ENCODE data around the gene BCLAF3. TPM values are rescaled to one million over a fixed set of nuclear protein-coding genes. Genes with fewer than 3 reads are reported as not detected.

The BCLAF3 gene
- polyA plus RNA-seq, 1 donor from 2014 or later, result 2.9 TPM

DNA sequence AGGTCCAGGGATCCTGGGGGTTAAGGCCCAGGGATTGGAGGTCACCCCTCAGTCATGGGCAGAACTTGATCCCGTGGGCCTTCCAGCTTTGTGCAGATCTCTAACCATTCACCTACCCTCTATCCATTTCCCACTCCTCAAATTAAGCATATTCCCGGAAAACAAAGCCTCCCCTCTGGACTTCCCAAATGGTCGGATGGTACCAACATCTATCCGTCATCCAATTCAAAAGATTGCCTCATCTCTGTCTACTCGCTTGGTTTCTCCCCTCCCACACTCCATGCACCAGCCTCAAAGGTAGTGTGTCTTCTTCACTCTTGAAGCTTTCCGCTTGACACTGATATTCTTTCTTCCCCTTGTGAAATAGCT lies 473 bp upstream of the BCLAF3 start:
- H3K9me3 Mint-ChIP-seq, result no peaks in the 10 kb centered on the region

DNA sequence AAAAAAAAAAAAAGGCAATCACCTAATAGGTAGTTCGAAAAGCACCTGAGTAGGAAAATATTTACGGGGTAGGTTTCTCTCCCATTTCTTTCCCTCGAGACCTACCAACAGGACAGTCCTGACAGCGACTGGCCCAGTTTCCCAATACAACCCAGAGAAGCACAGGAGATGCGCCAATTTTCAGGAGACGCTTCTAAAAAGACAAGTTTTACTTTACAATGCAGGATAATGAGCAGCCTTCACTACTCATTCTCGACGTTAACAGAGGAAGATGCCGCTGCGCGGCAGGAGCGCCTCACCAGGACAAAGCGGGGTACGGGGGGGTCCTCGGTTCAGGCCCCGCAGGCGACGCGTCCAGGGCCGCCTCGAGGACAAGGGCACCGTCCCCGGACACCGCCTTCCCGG lies 708 bp downstream of the BCLAF3 start:
- peaks cover 2% of the 10 kb centered on the region for H3K36me3 Mint-ChIP-seq
- no peaks in the 10 kb centered on the region for H3K9me3 Mint-ChIP-seq
- peak overlapping the region; percentile 82 to 95 (median 87) for H3K4me3 Mint-ChIP-seq
- no peaks in the 10 kb centered on the region for H3K27me3 Mint-ChIP-seq
- H3K27ac Mint-ChIP-seq, result peak overlapping the region; percentile 74 to 87 (median 81)
- peaks cover 8 to 19% (median 17%) of the 10 kb centered on the region in 3 donors for H3K4me1 Mint-ChIP-seq

More for the DNA sequence above, 473 bp upstream of the BCLAF3 start:
- Mint-ChIP-seq H3K27me3 (no peaks in the 10 kb centered on the region), H3K27ac (peak overlapping the region; percentile 65 to 95 (median 92)), H3K36me3 (peaks cover 2% of the 10 kb centered on the region), H3K4me3 (peak overlapping the region; percentile 18 to 92 (median 70)), H3K4me1 (peaks cover 7 to 20% (median 16%) of the 10 kb centered on the region in 3 donors)

DNA sequence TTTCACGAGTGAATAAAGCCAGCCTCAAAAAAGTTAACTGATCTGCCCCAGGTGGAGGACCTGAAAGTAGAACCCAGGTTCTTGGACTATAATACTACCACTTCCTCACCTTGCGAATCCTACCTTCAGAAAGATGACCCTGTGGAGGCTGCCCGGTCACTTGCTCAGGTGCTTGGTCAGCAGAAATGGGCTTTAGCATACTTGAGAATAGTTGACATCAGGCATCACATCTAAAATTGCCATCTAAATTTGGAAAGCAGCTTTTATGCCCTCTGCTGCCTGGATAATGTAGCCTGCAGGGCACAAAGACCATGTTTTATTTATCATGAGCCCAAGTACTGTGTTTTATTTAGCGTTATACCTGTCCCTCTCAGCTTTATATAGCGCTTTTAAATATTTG lies 3.0 kb downstream of the BCLAF3 start:
- peaks cover 7 to 15% (median 12%) of the 10 kb centered on the region in 3 donors for H3K4me1 Mint-ChIP-seq
- H3K27ac Mint-ChIP-seq, result no peak overlapping the region
- no peak overlapping the region for H3K4me3 Mint-ChIP-seq

DNA sequence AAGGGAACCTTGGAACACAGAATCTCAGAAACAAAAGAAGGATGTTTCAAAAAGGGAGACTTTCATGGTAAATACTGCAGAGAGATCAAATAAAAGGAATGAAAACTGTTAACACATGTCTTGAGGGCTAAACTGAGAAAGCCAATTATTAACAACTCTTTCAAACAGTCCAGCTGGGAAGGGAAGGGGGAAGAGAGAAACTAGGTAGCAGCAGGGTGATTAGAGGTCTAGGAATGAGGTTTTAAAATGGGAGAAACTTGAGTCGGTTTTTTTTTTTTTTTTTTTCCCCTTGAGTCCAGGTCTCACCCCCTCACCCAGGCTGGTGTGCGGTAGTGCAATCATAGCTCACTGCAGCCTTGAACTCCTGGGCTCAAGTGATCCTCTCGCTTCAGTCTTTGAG lies 4.3 kb downstream of the BCLAF3 start:
- Mint-ChIP-seq H3K27me3 (no peaks in the 10 kb centered on the region), H3K27ac (peak overlapping the region in 1 of 3 donors; percentile 68), H3K4me1 (peaks cover 3 to 16% (median 8%) of the 10 kb centered on the region in 3 donors), H3K4me3 (peak overlapping the region in 1 of 4 donors; percentile 48), H3K9me3 (no peaks in the 10 kb centered on the region), H3K36me3 (peaks cover 2% of the 10 kb centered on the region)

More for the DNA sequence above, 3.0 kb downstream of the BCLAF3 start:
- no peaks in the 10 kb centered on the region for H3K9me3 Mint-ChIP-seq
- H3K27me3 Mint-ChIP-seq, result no peaks in the 10 kb centered on the region
- H3K36me3 Mint-ChIP-seq, result peaks cover 2% of the 10 kb centered on the region

DNA sequence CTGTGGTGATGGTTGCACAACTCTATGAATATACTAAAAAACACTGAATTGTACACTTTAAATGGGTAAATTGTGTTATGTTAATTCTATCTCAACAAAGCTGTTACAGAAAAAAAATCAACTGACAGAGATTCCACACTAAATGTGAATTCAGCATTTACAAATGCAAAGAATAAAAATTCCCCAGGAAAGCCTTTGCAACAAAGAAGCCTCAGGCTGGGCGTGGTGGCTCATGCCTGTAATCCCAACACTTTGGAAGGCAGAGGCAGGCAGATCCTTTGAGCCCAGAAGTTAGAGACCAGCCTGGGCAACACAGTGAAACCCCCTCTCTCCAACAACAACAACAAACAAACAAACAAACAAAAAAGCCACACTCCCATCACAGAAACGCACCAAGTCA lies 8.9 kb downstream of the BCLAF3 start:
- no peak overlapping the region for H3K27ac Mint-ChIP-seq
- no peaks in the 10 kb centered on the region for H3K27me3 Mint-ChIP-seq
- H3K4me1 Mint-ChIP-seq, result peaks cover 5 to 16% (median 6%) of the 10 kb centered on the region in 3 donors
- no peak overlapping the region for H3K4me3 Mint-ChIP-seq
- H3K36me3 Mint-ChIP-seq, result peaks cover 2% of the 10 kb centered on the region
- H3K9me3 Mint-ChIP-seq, result peaks cover 3 to 5% (median 3%) of the 10 kb centered on the region in 3 donors

DNA sequence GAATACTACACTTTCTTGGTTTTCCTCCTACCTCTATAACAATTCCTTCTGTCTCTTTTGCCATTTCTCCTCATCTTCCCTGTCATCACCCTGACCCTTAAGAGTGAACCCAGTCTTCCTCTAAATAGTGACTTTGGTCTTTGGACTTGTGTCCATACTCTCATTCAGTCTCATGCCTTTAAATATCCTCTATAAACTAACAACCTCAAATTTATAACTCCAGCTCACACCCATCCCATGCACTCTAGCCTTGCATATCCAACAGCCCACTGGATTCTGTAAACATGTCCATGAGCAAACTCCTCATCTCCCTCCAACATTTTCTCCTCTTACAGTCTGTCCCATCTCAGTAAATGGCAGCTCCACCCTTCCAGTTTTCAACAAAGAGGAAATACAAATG lies 15.0 kb downstream of the BCLAF3 start:
- Mint-ChIP-seq H3K9me3 (peaks cover 3 to 5% (median 3%) of the 10 kb centered on the region in 3 donors), H3K27ac (no peak overlapping the region), H3K36me3 (peaks cover 5% of the 10 kb centered on the region), H3K27me3 (no peaks in the 10 kb centered on the region), H3K4me3 (peak overlapping the region in 1 of 4 donors; percentile 33), H3K4me1 (peaks cover 5 to 13% (median 9%) of the 10 kb centered on the region in 3 donors)

DNA sequence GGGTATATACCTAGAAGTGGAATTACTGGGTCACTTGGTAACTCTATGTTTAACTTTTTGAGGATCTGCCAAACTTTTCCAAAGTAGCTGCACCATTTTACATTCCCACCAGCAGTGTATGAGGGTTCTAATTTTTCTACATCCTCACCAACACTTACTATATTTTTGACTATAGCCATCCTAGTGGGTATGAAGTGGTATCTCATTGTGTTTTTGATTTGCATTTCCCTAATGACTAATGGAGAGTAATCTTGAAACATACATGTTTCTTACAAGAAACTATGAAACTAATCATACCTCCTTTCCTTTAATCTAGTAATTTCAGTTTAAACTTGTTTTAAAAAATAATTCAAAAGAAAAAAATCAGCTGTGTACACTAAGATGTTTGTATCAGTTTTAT lies 17.9 kb downstream of the BCLAF3 start:
- Mint-ChIP-seq H3K36me3 (peaks cover 8% of the 10 kb centered on the region), H3K27ac (peak overlapping the region in 1 of 3 donors; percentile 81), H3K4me1 (peaks cover 5 to 9% (median 6%) of the 10 kb centered on the region in 3 donors), H3K27me3 (no peaks in the 10 kb centered on the region), H3K9me3 (peaks cover 0 to 3% (median 2%) of the 10 kb centered on the region in 3 donors), H3K4me3 (no peak overlapping the region)

DNA sequence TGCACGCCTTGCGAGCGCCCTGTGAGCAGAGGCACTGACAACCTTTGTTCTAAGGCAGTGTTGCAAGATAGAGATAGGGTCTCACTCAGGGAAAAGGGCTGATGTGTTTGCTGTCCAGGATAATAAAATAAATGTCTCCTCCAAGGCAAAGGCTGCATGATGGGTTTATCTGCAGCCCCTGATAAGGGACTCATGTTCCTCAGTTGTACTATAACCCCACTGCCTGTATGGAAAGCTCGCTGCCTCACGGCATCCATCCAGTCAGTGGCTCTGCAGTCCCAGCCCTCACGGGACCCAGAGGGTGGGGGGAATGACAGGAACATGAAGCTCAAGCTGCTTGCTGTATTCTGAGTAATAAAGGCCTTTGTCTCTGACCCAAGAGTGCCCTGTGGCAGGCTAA lies 22.6 kb downstream of the BCLAF3 start:
- no peak overlapping the region for H3K4me3 Mint-ChIP-seq
- no peak overlapping the region for H3K27ac Mint-ChIP-seq
- H3K9me3 Mint-ChIP-seq, result no peaks in the 10 kb centered on the region
- no peaks in the 10 kb centered on the region for H3K27me3 Mint-ChIP-seq
- H3K36me3 Mint-ChIP-seq, result peaks cover 3% of the 10 kb centered on the region
- peaks cover 0 to 1% (median 1%) of the 10 kb centered on the region in 3 donors for H3K4me1 Mint-ChIP-seq

DNA sequence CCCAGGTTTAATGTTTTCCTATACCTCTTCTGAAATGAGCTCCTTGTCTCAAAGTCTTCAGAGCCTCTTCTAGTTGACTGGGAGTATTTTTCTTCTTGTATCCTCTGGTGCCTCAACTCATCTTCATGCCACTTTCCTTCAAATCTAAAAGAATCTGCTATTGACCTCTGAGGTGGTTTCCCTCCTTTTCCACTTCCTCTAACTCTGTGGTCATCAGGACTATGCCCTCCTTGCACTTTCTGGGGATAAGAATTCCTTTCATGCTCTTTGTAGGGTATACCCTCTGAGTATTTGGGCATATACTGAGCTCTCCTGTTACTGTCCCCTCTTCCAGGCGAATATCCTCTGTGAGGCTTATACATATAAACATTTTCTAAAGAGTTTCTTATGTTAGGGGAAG lies 24.8 kb downstream of the BCLAF3 start:
- Mint-ChIP-seq H3K36me3 (peaks cover 3% of the 10 kb centered on the region), H3K4me1 (peaks cover 0 to 1% (median under 1%) of the 10 kb centered on the region in 3 donors), H3K9me3 (no peaks in the 10 kb centered on the region), H3K27me3 (no peaks in the 10 kb centered on the region), H3K27ac (no peak overlapping the region), H3K4me3 (no peak overlapping the region)

DNA sequence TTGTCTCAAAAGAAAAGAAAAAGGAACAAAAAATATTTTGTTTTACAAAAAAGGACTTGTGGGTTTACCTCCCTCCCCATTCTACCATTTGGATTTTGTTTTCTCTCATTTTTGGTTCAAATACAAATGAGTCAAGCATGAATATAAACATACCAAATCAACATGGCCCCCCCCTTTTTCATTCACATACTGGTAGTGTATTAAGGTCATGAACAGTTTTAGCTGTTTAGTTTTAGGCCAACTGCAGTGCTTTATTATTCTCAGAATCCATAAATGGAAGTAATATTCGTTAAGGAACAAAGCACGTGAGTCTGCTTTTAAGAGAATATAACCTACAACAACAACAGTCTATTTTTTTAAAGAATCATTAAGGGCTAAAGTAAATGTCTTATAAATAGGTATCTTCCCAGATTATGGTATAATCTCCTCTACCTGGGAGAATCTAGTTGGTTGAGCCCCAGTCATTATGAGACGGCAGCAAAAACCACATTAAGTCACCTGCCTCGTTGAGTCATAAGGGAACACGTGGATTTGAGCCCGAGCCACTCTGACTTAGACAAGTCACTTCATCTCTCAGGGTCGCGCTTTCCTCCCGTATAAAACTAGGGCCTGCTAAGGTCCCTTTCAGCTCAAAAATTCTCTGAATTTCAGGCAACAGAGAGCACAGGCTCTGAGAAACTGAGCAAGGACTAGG lies 26.7 kb downstream of the BCLAF3 start:
- H3K4me3 Mint-ChIP-seq, result no peak overlapping the region
- H3K36me3 Mint-ChIP-seq, result no peaks in the 10 kb centered on the region
- H3K4me1 Mint-ChIP-seq, result peaks cover 0 to 2% (median 2%) of the 10 kb centered on the region in 3 donors
- no peaks in the 10 kb centered on the region for H3K27me3 Mint-ChIP-seq
- H3K27ac Mint-ChIP-seq, result no peak overlapping the region
- H3K9me3 Mint-ChIP-seq, result no peaks in the 10 kb centered on the region

DNA sequence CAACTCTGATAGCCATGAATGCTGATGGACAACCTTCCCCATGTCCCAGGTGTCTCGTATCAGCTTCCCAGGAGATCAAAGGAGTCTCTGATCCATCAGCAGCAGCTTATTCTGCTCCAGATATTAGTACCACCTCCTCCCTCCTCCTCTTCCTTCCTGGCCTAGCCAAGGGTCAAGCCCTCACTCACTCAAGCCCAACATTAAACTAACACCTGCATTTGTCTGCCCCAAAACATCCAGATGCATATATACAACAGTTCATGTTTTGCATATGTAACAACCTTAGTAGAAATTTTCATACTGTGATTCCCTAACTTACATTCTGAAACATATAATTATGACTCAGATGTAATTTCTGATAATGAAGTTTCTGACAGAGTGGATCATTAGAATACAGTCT lies 29.9 kb downstream of the BCLAF3 start:
- Mint-ChIP-seq H3K4me1 (peaks cover 0 to 2% (median 2%) of the 10 kb centered on the region in 3 donors), H3K27ac (no peak overlapping the region), H3K9me3 (no peaks in the 10 kb centered on the region), H3K36me3 (no peaks in the 10 kb centered on the region), H3K4me3 (no peak overlapping the region), H3K27me3 (no peaks in the 10 kb centered on the region)

DNA sequence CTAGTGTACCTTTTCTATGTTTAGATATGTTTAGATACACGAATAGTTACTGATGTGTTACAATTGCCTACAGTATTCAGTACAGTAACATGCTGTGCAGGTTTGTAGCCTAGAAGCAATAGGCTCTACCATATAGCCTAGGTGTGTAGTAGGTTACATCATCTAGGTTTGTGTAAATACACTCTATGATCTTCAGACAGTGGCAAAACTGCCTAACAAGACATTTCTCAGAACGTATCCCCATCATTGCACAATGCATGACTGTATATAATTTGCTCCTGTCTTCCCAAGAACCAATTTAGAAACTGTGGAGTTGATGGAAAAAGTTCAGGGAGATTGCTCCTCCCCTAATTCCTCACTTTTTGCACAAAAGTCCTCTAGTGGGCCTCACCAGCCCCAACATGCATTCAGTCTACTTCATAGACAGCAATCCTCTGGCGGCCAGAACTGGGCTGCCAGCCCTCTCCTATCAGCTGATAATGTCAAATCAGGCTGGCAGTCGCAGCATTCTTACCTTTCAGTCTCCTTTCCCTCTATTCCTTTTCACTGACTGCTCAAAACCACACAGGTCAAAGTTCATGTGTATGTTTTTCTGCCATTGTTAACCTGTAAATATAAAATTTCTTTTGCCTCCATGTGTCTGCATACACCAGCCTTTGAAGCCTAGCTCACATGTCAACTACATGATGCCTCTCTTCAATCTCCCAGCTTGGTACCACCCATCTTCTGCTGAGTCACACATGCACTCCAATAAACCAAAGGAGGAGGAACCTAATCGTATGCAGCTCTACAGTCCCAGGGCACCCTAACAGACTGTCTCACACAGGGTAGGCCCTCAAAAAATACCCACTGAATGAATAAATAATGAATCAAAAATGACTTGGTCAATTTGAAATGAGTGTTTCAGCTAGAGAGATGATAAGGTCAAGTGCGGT lies 32.0 kb downstream of the BCLAF3 start:
- no peaks in the 10 kb centered on the region for H3K9me3 Mint-ChIP-seq
- peaks cover 0 to 2% (median 2%) of the 10 kb centered on the region in 3 donors for H3K4me1 Mint-ChIP-seq
- H3K4me3 Mint-ChIP-seq, result no peak overlapping the region
- no peaks in the 10 kb centered on the region for H3K27me3 Mint-ChIP-seq
- peak overlapping the region in 1 of 3 donors; percentile 6 for H3K27ac Mint-ChIP-seq
- H3K36me3 Mint-ChIP-seq, result no peaks in the 10 kb centered on the region

DNA sequence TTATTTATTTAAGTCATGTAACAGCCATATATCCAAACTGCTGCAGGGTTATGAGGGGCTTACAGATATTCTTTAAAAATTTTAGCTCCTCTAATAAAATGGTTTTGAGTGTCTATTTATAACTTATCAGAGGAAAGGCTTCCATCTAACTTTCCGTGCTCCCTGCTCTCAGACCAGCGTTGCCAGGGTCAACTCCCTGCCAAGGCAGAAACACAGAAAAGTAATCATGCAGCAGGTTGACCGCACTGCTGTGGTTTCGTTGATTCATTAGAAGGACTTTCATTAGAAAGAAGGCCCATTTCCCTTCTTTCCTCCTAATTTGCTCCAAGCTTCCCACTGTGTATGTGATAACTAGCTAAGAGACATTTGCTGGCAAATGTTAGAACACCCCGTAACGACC lies 33.9 kb downstream of the BCLAF3 start:
- H3K4me3 Mint-ChIP-seq, result no peak overlapping the region
- no peaks in the 10 kb centered on the region for H3K27me3 Mint-ChIP-seq
- H3K27ac Mint-ChIP-seq, result no peak overlapping the region
- H3K9me3 Mint-ChIP-seq, result no peaks in the 10 kb centered on the region
- H3K4me1 Mint-ChIP-seq, result peaks cover 0 to 2% (median 2%) of the 10 kb centered on the region in 3 donors
- peaks cover 2% of the 10 kb centered on the region for H3K36me3 Mint-ChIP-seq

DNA sequence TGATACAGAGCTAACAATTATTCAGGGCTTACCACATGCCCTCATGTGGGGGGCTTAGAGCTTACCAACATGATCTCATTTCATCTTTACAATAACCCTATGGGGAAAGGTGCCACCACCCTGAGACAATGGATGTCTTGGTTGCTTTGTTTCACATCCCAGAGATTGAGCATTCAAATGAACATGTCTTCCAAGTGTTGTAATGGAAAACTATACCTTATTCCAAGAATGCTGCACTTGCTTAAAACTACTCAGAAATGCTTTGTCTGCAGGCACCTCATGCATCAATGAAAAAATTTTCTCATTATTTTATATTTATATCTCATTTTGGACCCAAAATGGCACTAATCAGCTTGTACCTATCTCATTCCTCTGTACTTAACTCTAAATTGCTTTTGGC lies 34.6 kb downstream of the BCLAF3 start:
- H3K36me3 Mint-ChIP-seq, result peaks cover 2% of the 10 kb centered on the region
- no peaks in the 10 kb centered on the region for H3K9me3 Mint-ChIP-seq
- H3K27ac Mint-ChIP-seq, result no peak overlapping the region
- H3K27me3 Mint-ChIP-seq, result no peaks in the 10 kb centered on the region
- peaks cover 0 to 2% (median 2%) of the 10 kb centered on the region in 3 donors for H3K4me1 Mint-ChIP-seq
- H3K4me3 Mint-ChIP-seq, result no peak overlapping the region

DNA sequence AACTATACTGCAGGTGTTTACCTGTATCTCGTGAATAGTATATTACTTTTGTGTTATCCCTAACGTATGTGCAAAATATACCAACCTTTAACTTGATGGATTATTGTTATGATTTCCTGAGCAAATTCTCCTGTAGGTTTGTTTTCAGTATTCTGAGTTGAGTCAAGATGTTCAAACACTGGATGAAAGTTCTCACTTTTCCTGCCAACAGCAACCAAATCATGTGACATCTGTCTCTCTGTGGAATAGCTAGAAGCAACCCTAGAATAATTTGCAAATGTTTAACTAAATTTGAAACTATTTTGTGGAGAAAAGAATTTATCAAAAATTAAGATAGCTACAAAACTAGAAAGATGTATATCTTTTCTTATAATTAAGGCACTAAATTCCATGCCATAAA lies 35.6 kb downstream of the BCLAF3 start:
- Mint-ChIP-seq H3K27ac (no peak overlapping the region), H3K4me3 (no peak overlapping the region), H3K4me1 (no peaks in the 10 kb centered on the region), H3K9me3 (no peaks in the 10 kb centered on the region), H3K27me3 (no peaks in the 10 kb centered on the region), H3K36me3 (peaks cover 2% of the 10 kb centered on the region)

Measured in IgD-negative memory B cell (primary cell).